Osteoblast (primary cell): ENCODE results near the gene KRT13. TPM values are rescaled to one million over a fixed set of nuclear protein-coding genes. Genes with fewer than 3 reads are reported as not detected.

Source experiments
- DNase-seq: peaks from one replicate; pipeline ENCODE4 v3.0.0; 2011; ENCODE audit warnings: low spot score, mixed read lengths; ENCODE audit not compliant: insufficient read length; ENCODE audit errors: missing footprints
- H2AFZ ChIP-seq: 2 replicates; pipeline ENCODE4 v1.6.0; 2011; ENCODE audit warnings: mild to moderate bottlenecking, low read length
- H3K27ac ChIP-seq: 2 replicates; pipeline ENCODE4 v1.5.1; 2011; ENCODE audit warnings: mild to moderate bottlenecking, low read depth, low read length, moderate library complexity
- H3K27me3 ChIP-seq: 2 replicates; pipeline ENCODE4 v1.6.0; 2012; ENCODE audit warnings: mild to moderate bottlenecking, control low read depth, inconsistent platforms, low read length, moderate library complexity; ENCODE audit not compliant: insufficient read depth
- H3K36me3 ChIP-seq: 2 replicates; pipeline ENCODE4 v1.5.1; 2011; ENCODE audit warnings: mild to moderate bottlenecking, low read length, control low read depth, moderate library complexity; ENCODE audit not compliant: insufficient read depth
- H3K4me1 ChIP-seq: 2 replicates; pipeline ENCODE4 v1.5.1; 2011; ENCODE audit warnings: mild to moderate bottlenecking, low read length, control low read depth, moderate library complexity; ENCODE audit not compliant: insufficient read depth
- H3K4me2 ChIP-seq: 2 replicates; pipeline ENCODE4 v1.6.0; 2011; ENCODE audit warnings: mild to moderate bottlenecking, low read length; ENCODE audit not compliant: insufficient read depth
- H3K4me3 ChIP-seq: fragments of 200-600 bp; sonication (generic); 3 replicates; pipeline ENCODE4 v1.5.1; 2012; ENCODE audit warnings: mild to moderate bottlenecking, low read length, inconsistent platforms; ENCODE audit not compliant: insufficient read depth
- H3K79me2 ChIP-seq: 2 replicates; pipeline ENCODE4 v1.6.0; 2012; ENCODE audit warnings: mild to moderate bottlenecking, low read length, control low read depth, inconsistent platforms; ENCODE audit not compliant: insufficient read depth
- H3K9me3 ChIP-seq: 2 replicates; pipeline ENCODE4 v1.5.1; 2011; ENCODE audit warnings: low read depth, low read length, control low read depth
- H4K20me1 ChIP-seq: 2 replicates; pipeline ENCODE4 v1.6.0; 2012; ENCODE audit warnings: mild to moderate bottlenecking, low read length, control low read depth; ENCODE audit not compliant: insufficient read depth
- total RNA-seq: library from RNA; depleted of rRNA; stranded (reverse); fragments of >200 nt; gene quantifications from 2 replicates; pipeline ENCODE4 v1.2.3, GENCODE V29; 2012
- TF ChIP-seq, protein P1 (sequence below): IDR thresholded peaks from 2 replicates; pipeline ENCODE4 v1.5.1; 2011; ENCODE audit warnings: mild to moderate bottlenecking, low read depth, low read length, moderate library complexity; ENCODE audit errors: extremely low read depth

Gene KRT13
- total RNA-seq, 1 donor = not detected

DNA sequence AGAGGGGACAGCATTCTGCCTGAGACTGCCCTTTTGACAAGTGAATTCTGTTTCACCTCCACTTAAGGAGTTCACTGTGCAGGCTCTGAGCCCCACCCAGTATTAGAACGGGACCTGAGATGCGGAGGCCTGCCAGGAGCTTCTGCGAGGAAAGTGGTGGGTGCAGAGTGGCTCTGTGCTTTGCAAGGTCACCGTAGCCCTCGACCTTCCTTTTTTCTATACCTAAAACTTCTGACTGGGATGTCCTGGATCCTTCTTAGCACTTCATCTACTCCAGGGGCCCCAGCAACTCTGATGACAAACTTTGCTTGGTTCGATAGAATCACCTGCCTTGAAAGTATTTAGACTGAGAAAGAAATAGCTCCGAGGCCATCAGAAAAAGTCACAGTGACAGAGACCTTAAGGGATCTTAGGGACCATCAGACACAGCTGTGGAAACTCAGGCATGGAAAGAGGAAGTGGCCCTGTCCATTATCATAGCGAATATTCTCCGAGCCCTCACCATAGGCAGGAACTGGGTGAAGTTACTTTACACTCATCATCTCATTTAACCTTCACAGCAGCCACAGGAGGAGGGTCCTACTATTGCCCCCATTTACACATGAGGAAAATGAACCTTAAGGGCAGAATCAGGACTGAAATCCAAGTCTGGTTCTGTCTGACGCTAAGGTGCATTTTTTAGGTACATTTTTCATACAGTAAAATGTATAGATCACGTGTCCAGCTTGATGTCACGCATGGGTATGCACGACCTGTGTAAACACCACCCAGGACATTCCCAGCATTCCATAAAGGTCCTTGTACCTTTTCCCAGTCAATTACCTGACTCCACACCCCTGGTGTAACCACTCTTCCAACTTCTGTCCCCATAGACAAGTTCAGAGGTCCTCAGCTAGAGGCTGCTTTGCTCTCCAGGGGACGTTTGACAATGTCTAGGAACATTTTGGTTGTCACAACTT lies 676 bp upstream of the KRT13 start:
- Histone ChIP-seq H2AFZ (no peak overlapping the region), H3K27ac (no peak overlapping the region), H3K4me2 (no peak overlapping the region), H3K9me3 (no peaks in the 10 kb centered on the region), H4K20me1 (no peaks in the 10 kb centered on the region), H3K27me3 (no peaks in the 10 kb centered on the region), H3K79me2 (no peaks in the 10 kb centered on the region), H3K4me3 (no peak overlapping the region), H3K36me3 (no peaks in the 10 kb centered on the region), H3K4me1 (peaks cover 8% of the 10 kb centered on the region)
- TF ChIP-seq, protein P1, sequence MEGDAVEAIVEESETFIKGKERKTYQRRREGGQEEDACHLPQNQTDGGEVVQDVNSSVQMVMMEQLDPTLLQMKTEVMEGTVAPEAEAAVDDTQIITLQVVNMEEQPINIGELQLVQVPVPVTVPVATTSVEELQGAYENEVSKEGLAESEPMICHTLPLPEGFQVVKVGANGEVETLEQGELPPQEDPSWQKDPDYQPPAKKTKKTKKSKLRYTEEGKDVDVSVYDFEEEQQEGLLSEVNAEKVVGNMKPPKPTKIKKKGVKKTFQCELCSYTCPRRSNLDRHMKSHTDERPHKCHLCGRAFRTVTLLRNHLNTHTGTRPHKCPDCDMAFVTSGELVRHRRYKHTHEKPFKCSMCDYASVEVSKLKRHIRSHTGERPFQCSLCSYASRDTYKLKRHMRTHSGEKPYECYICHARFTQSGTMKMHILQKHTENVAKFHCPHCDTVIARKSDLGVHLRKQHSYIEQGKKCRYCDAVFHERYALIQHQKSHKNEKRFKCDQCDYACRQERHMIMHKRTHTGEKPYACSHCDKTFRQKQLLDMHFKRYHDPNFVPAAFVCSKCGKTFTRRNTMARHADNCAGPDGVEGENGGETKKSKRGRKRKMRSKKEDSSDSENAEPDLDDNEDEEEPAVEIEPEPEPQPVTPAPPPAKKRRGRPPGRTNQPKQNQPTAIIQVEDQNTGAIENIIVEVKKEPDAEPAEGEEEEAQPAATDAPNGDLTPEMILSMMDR = no peak
- DNase-seq = no peak

DNA sequence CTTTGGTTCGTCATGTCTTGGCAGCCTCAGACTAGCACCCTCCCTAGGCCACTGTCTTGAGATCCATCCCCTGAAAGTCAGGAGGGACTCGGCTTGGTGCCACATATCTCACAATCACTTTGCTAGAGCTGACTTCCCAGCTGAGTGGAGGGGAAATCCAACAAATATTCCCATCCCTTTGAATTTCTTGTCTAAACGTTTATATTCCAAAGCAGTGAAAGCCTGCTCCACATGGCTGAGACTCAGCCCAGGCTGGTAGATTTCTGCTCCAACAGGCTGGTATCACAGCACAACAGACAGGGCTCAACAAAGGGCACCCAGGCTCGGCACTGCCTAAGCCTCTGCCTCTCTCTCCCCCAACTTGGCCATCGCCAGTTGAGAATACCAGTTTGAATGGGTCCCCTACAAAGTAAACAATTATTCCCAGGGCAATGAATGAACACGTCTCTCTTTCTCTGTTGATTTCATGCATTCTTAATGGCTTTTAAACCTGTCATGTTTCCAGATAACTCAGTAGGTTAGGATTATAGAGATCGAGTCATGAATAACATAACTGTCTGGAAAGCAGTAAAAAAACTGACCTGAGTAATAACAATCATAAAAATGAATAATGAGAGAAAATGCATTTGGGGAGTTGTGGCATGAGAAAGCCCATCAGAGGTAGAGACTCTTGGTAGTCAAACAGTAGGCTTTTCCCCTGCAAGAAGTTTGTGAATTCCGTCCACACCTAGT lies 1.0 kb downstream of the KRT13 start:
- DNase-seq = no peak
- no peak overlapping the region for H3K4me2 ChIP-seq
- no peak overlapping the region for H2AFZ ChIP-seq
- no peaks in the 10 kb centered on the region for H3K79me2 ChIP-seq
- H3K27me3 ChIP-seq = no peaks in the 10 kb centered on the region
- TF ChIP-seq, protein P1 = no peak
- H3K4me3 ChIP-seq = no peak overlapping the region
- no peaks in the 10 kb centered on the region for H3K36me3 ChIP-seq
- H3K9me3 ChIP-seq = no peaks in the 10 kb centered on the region
- no peak overlapping the region for H3K27ac ChIP-seq
- no peaks in the 10 kb centered on the region for H4K20me1 ChIP-seq
- H3K4me1 ChIP-seq = peaks cover 19% of the 10 kb centered on the region

- DNase-seq = no peak
- Histone ChIP-seq H3K4me3 (no peak overlapping the region), H4K20me1 (no peaks in the 10 kb centered on the region), H3K79me2 (no peaks in the 10 kb centered on the region), H2AFZ (no peak overlapping the region), H3K36me3 (no peaks in the 10 kb centered on the region), H3K4me2 (no peak overlapping the region), H3K9me3 (no peaks in the 10 kb centered on the region), H3K27ac (no peak overlapping the region), H3K4me1 (peaks cover 21% of the 10 kb centered on the region), H3K27me3 (no peaks in the 10 kb centered on the region)
- TF ChIP-seq, protein P1 = no peak
These were observed 2.2 kb downstream of the KRT13 start for GRCh38 chr17:41503202-41503601.
